Measurements from ENCODE around the gene PHETA1.
A peak's percentile ranks its signal among the peaks of the same experiment; 100 is the strongest.

DNA sequence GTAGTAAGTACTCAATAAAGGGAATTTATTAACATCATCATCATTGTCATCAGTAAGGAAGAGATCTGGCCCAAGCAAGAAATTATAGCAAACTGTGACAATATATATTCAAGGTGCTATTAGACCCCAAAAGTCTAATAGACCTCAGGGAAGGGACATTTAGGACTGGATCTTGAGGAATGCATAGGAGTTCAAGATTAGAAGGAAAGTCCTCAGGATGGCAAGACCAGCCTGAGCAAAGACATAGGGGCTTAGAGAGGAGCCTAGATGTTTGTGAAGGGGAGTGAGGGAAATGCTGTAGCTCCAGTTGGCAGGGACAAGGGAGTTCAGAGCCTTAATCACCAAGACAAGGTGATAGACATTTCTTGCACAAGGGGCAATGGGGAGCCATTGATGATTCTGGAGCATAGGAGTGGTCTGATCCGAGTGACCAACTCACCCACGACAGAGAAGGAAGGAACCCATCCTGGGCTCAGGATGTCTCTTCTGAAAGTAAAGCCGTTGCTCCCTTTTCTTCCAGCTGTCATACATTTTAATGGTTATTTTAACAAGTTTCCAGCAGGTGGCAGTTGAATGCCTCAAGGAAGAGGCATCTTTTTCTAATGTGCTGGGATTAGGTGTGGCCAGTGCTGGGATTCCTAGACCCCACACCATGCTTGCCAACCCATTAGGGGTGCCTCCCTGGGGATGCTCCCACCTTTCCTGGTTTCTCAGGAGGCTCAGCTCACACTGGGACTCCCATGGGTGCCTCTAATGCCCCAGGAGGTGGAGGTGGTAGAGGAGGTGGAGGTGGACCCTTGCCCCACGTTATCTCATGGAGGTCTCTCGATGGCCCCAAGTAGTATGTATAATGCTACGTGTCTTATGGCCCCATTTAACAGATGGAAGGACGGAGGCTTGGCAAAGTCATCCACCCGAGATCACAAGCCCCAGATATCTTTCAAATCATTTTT, 37.8 kb downstream of the PHETA1 start:
- TF ChIP-seq, protein P1, sequence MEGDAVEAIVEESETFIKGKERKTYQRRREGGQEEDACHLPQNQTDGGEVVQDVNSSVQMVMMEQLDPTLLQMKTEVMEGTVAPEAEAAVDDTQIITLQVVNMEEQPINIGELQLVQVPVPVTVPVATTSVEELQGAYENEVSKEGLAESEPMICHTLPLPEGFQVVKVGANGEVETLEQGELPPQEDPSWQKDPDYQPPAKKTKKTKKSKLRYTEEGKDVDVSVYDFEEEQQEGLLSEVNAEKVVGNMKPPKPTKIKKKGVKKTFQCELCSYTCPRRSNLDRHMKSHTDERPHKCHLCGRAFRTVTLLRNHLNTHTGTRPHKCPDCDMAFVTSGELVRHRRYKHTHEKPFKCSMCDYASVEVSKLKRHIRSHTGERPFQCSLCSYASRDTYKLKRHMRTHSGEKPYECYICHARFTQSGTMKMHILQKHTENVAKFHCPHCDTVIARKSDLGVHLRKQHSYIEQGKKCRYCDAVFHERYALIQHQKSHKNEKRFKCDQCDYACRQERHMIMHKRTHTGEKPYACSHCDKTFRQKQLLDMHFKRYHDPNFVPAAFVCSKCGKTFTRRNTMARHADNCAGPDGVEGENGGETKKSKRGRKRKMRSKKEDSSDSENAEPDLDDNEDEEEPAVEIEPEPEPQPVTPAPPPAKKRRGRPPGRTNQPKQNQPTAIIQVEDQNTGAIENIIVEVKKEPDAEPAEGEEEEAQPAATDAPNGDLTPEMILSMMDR (IDR thresholded peaks at IDR 0.05; ENCODE audit: low read depth, low read length) = peak; percentile 65
- no peak for TF ChIP-seq EZH2phosphoT487 (IDR thresholded peaks at IDR 0.05; ENCODE audit: low read depth)
